Caco-2 (cell line): Measurements from ENCODE around the gene LHX1. TPM values are rescaled to one million over a fixed set of nuclear protein-coding genes. Genes with fewer than 3 reads are reported as not detected.

ENCODE experiments used
- BruUV-seq: library from RNA; stranded (reverse); fragments of 400-500 nt; replicated peaks from 2 replicates; lab custom pipeline; 2021; lab: Mats Ljungman, UMichigan
- CTCF ChIA-PET: fragments of 300-600 bp; sonication (Branson Sonifier 250); formaldehyde crosslinking; loops from one replicate; lab custom pipeline; 2022; ENCODE audit warnings: antibody characterized with exemption; lab: Charles Lee
- POLR2A ChIA-PET: fragments of 300-600 bp; sonication (Branson Sonifier 250); formaldehyde crosslinking; loops from one replicate; lab custom pipeline; 2022; ENCODE audit warnings: antibody characterized with exemption; lab: Charles Lee
- DNase-seq, 2 experiments: peaks; one replicate each; pipeline versions ENCODE4 v3.0.0 to v3.0.0-alpha.2; 2020 to 2022
- H3K27me3 ChIP-seq: replicated peaks from 2 replicates; pipeline ENCODE4 v1.6.0; 2011; ENCODE audit warnings: low read length; ENCODE audit not compliant: control insufficient read depth, insufficient read depth
- H3K36me3 ChIP-seq: 2 replicates; pipeline ENCODE4 v1.5.1; 2011; ENCODE audit warnings: low read length; ENCODE audit not compliant: control insufficient read depth, insufficient read depth
- H3K4me1 ChIP-seq: fragments of 250-450 bp; sonication (Bioruptor Pico); 2 replicates; pipeline ENCODE4 v1.5.1; 2020; ENCODE audit warnings: mild to moderate bottlenecking
- H3K4me3 ChIP-seq: 2 replicates; pipeline ENCODE4 v1.5.1; 2011; ENCODE audit warnings: low read depth, mild to moderate bottlenecking, control low read depth, low read length
- H3K9me3 ChIP-seq: fragments of 250-450 bp; sonication (Bioruptor Pico); 2 replicates; pipeline ENCODE4 v1.5.1; 2020; ENCODE audit warnings: mild to moderate bottlenecking, moderate library complexity
- H3K27ac Mint-ChIP-seq: one replicate; pipeline ENCODE4 v1.8.0; 2022; ENCODE audit warnings: mixed read lengths; ENCODE audit not compliant: unreplicated experiment
- H3K27me3 Mint-ChIP-seq: one replicate; pipeline ENCODE4 v1.8.0; 2022; ENCODE audit warnings: mixed read lengths; ENCODE audit not compliant: insufficient read depth, unreplicated experiment
- H3K36me3 Mint-ChIP-seq: one replicate; pipeline ENCODE4 v1.8.0; 2022; ENCODE audit warnings: mild to moderate bottlenecking, mixed read lengths; ENCODE audit not compliant: insufficient read depth, unreplicated experiment
- H3K4me1 Mint-ChIP-seq: one replicate; pipeline ENCODE4 v1.8.0; 2022; ENCODE audit warnings: low read depth, mixed read lengths; ENCODE audit not compliant: unreplicated experiment
- H3K4me3 Mint-ChIP-seq: one replicate; pipeline ENCODE4 v1.8.0; 2022; ENCODE audit warnings: mild to moderate bottlenecking, moderate library complexity, mixed read lengths; ENCODE audit not compliant: unreplicated experiment
- H3K9me3 Mint-ChIP-seq: one replicate; pipeline ENCODE4 v1.8.0; 2022; ENCODE audit warnings: mixed read lengths; ENCODE audit not compliant: unreplicated experiment
- CTCF ChIP-seq, 2 experiments: fragments of 200-600 bp in 1 of 2; IDR thresholded peaks; 1 replicate in 1 of 2; 2 replicates in 1 of 2; pipeline versions ENCODE4 v1.5.1 to v1.8.0; 2011 to 2022; ENCODE audit warnings: antibody characterized with exemption in 1 of 2, control low read depth in 1 of 2, inconsistent platforms in 1 of 2, low read depth in 1 of 2, low read length in 1 of 2, mild to moderate bottlenecking in 1 of 2, moderate library complexity in 1 of 2; ENCODE audit not compliant: insufficient read depth in 1 of 2, severe bottlenecking in 1 of 2, unreplicated experiment in 1 of 2
- intact Hi-C: fragments of 100-400 bp; cut with micrococcal nuclease; formaldehyde crosslinking; loops from one replicate; pipeline ENCODE4 v1.10.0; 2022; ENCODE audit not compliant: unreplicated experiment
- total RNA-seq: library from RNA; stranded (reverse); gene quantifications from 2 replicates; pipeline ENCODE4 v1.2.3, GENCODE V29; 2022

Gene LHX1
- total RNA-seq, 1 experiment from 2014 or later: not detected

DNA sequence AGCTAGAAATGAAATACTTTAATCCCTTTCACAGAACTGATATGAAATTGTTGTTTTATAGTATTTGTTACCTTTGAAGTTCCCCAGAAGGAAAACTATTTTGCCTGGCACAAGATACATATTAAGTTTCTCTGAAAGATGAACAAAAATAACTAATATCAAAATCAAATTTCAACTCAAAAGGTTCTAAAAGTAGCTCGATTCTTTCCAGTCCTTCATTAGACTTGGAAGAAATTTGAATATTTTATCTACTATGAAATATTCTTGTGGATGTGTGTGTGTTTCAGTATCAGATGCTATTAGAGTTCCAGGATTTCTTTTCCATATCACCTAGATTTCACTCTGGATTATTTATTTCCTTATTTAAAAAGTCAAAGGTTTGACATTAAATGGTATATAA, 7.9 kb downstream of the LHX1 start:
- peaks cover 7% of the 10 kb centered on the region for H3K4me1 Mint-ChIP-seq
- no peak for DNase-seq
- TF ChIP-seq CTCF (IDR thresholded peaks at IDR 0.05; ENCODE audit: insufficient read depth in 1 of 2, low read depth in 1 of 2, low read length in 1 of 2, severe bottlenecking in 1 of 2, unreplicated experiment in 1 of 2): no peak
- POLR2A ChIA-PET: no interaction called here
- intact Hi-C loops: no loop called here
- no peak overlapping the region for H3K4me3 Mint-ChIP-seq
- Histone ChIP-seq H3K36me3 (no peaks in the 10 kb centered on the region), H3K4me1 (0 out of 2 replicates have a peak, but pooled peaks cover 4% of the 10 kb centered on the region), H3K4me3 (no peak overlapping the region), H3K9me3 (no peaks in the 10 kb centered on the region), H3K27me3 (no peaks in the 10 kb centered on the region; the same call in 1 of the 2 replicates)
- peaks cover 7% of the 10 kb centered on the region for H3K27me3 Mint-ChIP-seq
- H3K36me3 Mint-ChIP-seq: peaks cover 21% of the 10 kb centered on the region
- no peak overlapping the region for H3K27ac Mint-ChIP-seq
- H3K9me3 Mint-ChIP-seq: no peaks in the 10 kb centered on the region
- no TSS peak for BruUV-seq
- CTCF ChIA-PET: no interaction called here

DNA sequence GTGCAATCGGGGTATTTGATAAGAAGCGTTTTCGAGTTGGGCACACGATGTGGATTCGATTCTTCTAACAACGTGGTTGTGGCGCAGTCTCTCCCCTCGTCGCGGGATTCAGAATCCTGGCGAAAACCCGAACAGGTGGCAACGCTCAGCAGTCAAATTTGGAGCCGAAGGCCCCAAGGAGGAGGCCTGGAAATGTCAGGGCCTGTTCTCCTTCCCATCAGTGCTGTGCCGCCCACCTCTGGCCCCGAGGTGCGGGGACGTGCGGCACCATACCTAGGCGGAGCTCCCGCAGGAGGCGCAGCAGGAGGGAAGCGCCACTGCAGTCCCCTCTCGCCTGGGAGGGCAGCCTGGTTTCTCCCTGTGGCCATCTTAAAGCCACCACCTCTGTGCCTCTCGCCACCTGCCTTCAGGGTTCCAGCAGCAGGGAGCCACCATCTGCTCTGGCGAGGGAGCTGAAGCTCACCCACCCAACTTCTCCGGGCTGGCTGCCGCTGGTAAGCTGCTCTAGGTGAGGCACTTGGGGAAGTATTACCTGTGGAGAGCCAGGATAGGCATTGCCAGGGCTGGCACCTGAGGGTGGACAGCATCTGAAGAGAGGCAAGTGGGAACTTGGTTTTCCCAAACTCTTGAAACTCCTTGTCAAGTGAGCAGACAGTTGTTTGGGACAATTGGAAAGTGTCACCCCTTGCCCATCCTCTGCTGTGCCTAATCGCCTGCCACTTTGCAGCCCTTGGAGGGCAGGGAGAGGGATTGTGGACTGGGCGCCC, 8.9 kb downstream of the LHX1 start:
- H3K9me3 Mint-ChIP-seq: no peaks in the 10 kb centered on the region
- H3K27me3 Mint-ChIP-seq: peaks cover 7% of the 10 kb centered on the region
- Histone ChIP-seq H3K36me3 (no peaks in the 10 kb centered on the region), H3K4me3 (no peak overlapping the region), H3K9me3 (no peaks in the 10 kb centered on the region), H3K27me3 (no peaks in the 10 kb centered on the region), H3K4me1 (peaks cover 8% of the 10 kb centered on the region; the same call in 1 of the 2 replicates)
- H3K4me3 Mint-ChIP-seq: no peak overlapping the region
- intact Hi-C loops: no loop called here
- ChIA-PET POLR2A (no interaction called here), CTCF (no interaction called here)
- peaks cover 28% of the 10 kb centered on the region for H3K36me3 Mint-ChIP-seq
- peaks cover 7% of the 10 kb centered on the region for H3K4me1 Mint-ChIP-seq
- BruUV-seq: no TSS peak
- DNase-seq: no peak
- TF ChIP-seq CTCF (IDR thresholded peaks at IDR 0.05; ENCODE audit: insufficient read depth in 1 of 2, low read depth in 1 of 2, low read length in 1 of 2, severe bottlenecking in 1 of 2, unreplicated experiment in 1 of 2): no peak
- H3K27ac Mint-ChIP-seq: no peak overlapping the region

- Histone ChIP-seq H3K27me3 (no peaks in the 10 kb centered on the region), H3K36me3 (no peaks in the 10 kb centered on the region), H3K4me3 (no peak overlapping the region), H3K4me1 (peaks cover 8% of the 10 kb centered on the region; the same call in 1 of the 2 replicates), H3K9me3 (no peaks in the 10 kb centered on the region)
- H3K4me3 Mint-ChIP-seq: no peak overlapping the region
- intact Hi-C loops: no loop called here
- H3K27ac Mint-ChIP-seq: no peak overlapping the region
- peaks cover 28% of the 10 kb centered on the region for H3K36me3 Mint-ChIP-seq
- BruUV-seq: no TSS peak
- POLR2A ChIA-PET: no interaction called here
- CTCF ChIA-PET: no interaction called here
- H3K9me3 Mint-ChIP-seq: no peaks in the 10 kb centered on the region
- H3K4me1 Mint-ChIP-seq: peaks cover 7% of the 10 kb centered on the region
- peaks cover 7% of the 10 kb centered on the region for H3K27me3 Mint-ChIP-seq
- no peak for DNase-seq
- TF ChIP-seq CTCF (IDR thresholded peaks at IDR 0.05; ENCODE audit: insufficient read depth in 1 of 2, low read depth in 1 of 2, low read length in 1 of 2, severe bottlenecking in 1 of 2, unreplicated experiment in 1 of 2): no peak
Observed at GRCh38 chr17:36946726-36947091, 9.4 kb downstream of the LHX1 start.
